Erythroblast (primary cell): ENCODE results near the gene PMEL.

Experiments used
- GATA1 ChIP-seq: IDR thresholded peaks from 2 replicates; pipeline ENCODE4 v1.6.1; 2011; ENCODE audit warnings: low read depth, mild to moderate bottlenecking, control low read depth, low read length, moderate library complexity
- POLR2A ChIP-seq: IDR thresholded peaks from 2 replicates; pipeline ENCODE4 v1.6.1; 2011; ENCODE audit warnings: mild to moderate bottlenecking, low read length

- no peak for TF ChIP-seq POLR2A
- TF ChIP-seq GATA1: no peak
Measured at GRCh38 chr12:55946553-55946952, 19.3 kb downstream of the PMEL start.
